Liver (tissue), 9 donors: ENCODE measurements around the gene CACNA1C. TPM values are rescaled to one million over a fixed set of nuclear protein-coding genes. Genes with fewer than 3 reads are reported as not detected.

Experiments
- DNase-seq: peaks from one replicate; pipeline ENCODE4 v3.0.0-alpha.2; 2017; ENCODE audit warnings: low spot score
- H3K27ac ChIP-seq, 2 donors: one replicate each; pipeline ENCODE4 v1.7.0; 2013; ENCODE audit warnings: inconsistent platforms in 2 of 2, low read length in 2 of 2, control low read depth in 1 of 2, low read depth in 1 of 2, mild to moderate bottlenecking in 1 of 2
- H3K27me3 ChIP-seq, 4 donors: one replicate each; pipeline versions ENCODE4 v1.6.1 to v1.7.0; 2013; ENCODE audit warnings: low read length in 3 of 4, inconsistent platforms in 1 of 4, mild to moderate bottlenecking in 1 of 4, moderate library complexity in 1 of 4; ENCODE audit not compliant: control insufficient read depth in 4 of 4, insufficient read depth in 4 of 4
- H3K36me3 ChIP-seq, 4 donors: one replicate each; pipeline versions ENCODE4 v1.6.1 to v1.7.0; 2013; ENCODE audit warnings: low read length in 3 of 4, mild to moderate bottlenecking in 3 of 4, low read depth in 1 of 4, moderate library complexity in 1 of 4; ENCODE audit not compliant: control insufficient read depth in 4 of 4, insufficient read depth in 3 of 4
- H3K4me1 ChIP-seq, 4 donors: one replicate each; pipeline versions ENCODE4 v1.6.1 to v1.7.0; 2013; ENCODE audit warnings: low read length in 3 of 4, mild to moderate bottlenecking in 3 of 4, moderate library complexity in 1 of 4; ENCODE audit not compliant: control insufficient read depth in 4 of 4, insufficient read depth in 4 of 4
- H3K4me3 ChIP-seq, 3 donors: one replicate each; pipeline versions ENCODE4 v1.6.1 to v1.7.0; 2013; ENCODE audit warnings: low read length in 3 of 3, control low read depth in 1 of 3, low read depth in 1 of 3, mild to moderate bottlenecking in 1 of 3
- H3K9ac ChIP-seq, 2 donors: one replicate each; pipeline ENCODE4 v1.7.0; 2013; ENCODE audit warnings: low read length in 2 of 2, mild to moderate bottlenecking in 2 of 2, moderate library complexity in 2 of 2, control low read depth in 1 of 2, low read depth in 1 of 2
- H3K9me3 ChIP-seq, 4 donors: one replicate each; pipeline versions ENCODE4 v1.6.1 to v1.7.0; 2013; ENCODE audit warnings: low read length in 3 of 4; ENCODE audit not compliant: control insufficient read depth in 4 of 4
- ATF3 ChIP-seq: IDR thresholded peaks from 2 replicates; pipeline ENCODE4 v1.6.1; 2016; ENCODE audit warnings: antibody characterized with exemption
- CTCF ChIP-seq: fragments of 150-350 bp; IDR thresholded peaks from 2 replicates; pipeline ENCODE4 v1.5.1; 2017; ENCODE audit warnings: improper control_type of control experiment, low read depth, low read length; ENCODE audit not compliant: missing input control
- FOXA1 ChIP-seq: IDR thresholded peaks from 2 replicates; pipeline ENCODE4 v1.6.1; 2016; ENCODE audit warnings: antibody characterized with exemption
- FOXA2 ChIP-seq: IDR thresholded peaks from 2 replicates; pipeline ENCODE4 v1.6.1; 2016; ENCODE audit warnings: antibody characterized with exemption
- GABPA ChIP-seq, 2 donors: IDR thresholded peaks in 1 of 2; conservative IDR thresholded peaks in 1 of 2; 2 replicates each; pipeline ENCODE4 v1.6.1; 2016; ENCODE audit warnings: antibody characterized with exemption in 2 of 2, mild to moderate bottlenecking in 1 of 2, moderate library complexity in 1 of 2
- HNF4A ChIP-seq, 2 donors: conservative IDR thresholded peaks; 2 replicates each; pipeline ENCODE4 v1.6.1; 2016; ENCODE audit warnings: antibody characterized with exemption in 2 of 2, mild to moderate bottlenecking in 2 of 2
- HNF4G ChIP-seq: IDR thresholded peaks from 2 replicates; pipeline ENCODE4 v1.6.1; 2016; ENCODE audit warnings: antibody characterized with exemption
- JUND ChIP-seq, 2 donors: IDR thresholded peaks; 2 replicates each; pipeline ENCODE4 v1.6.1; 2016; ENCODE audit warnings: antibody characterized with exemption in 2 of 2
- MAX ChIP-seq: IDR thresholded peaks from 2 replicates; pipeline ENCODE4 v1.6.1; 2016; ENCODE audit warnings: antibody characterized with exemption
- NR2F2 ChIP-seq: IDR thresholded peaks from 2 replicates; pipeline ENCODE4 v1.6.1; 2016; ENCODE audit warnings: antibody characterized with exemption
- RAD21 ChIP-seq, 2 donors: IDR thresholded peaks; 2 replicates each; pipeline ENCODE4 v1.6.1; 2016; ENCODE audit warnings: antibody characterized with exemption in 2 of 2, mild to moderate bottlenecking in 2 of 2
- RXRA ChIP-seq, 2 donors: IDR thresholded peaks; 2 replicates each; pipeline ENCODE4 v1.6.1; 2017 to 2018; ENCODE audit warnings: antibody characterized with exemption in 2 of 2, mild to moderate bottlenecking in 1 of 2
- SP1 ChIP-seq: IDR thresholded peaks from 2 replicates; pipeline ENCODE4 v1.6.1; 2018; ENCODE audit warnings: antibody characterized with exemption, mild to moderate bottlenecking
- TAF1 ChIP-seq: conservative IDR thresholded peaks from 2 replicates; pipeline ENCODE4 v1.6.1; 2016; ENCODE audit warnings: antibody characterized with exemption, mild to moderate bottlenecking
- YY1 ChIP-seq: IDR thresholded peaks from 2 replicates; pipeline ENCODE4 v1.6.1; 2016; ENCODE audit warnings: antibody characterized with exemption, mild to moderate bottlenecking
- ZBTB33 ChIP-seq: IDR thresholded peaks from 2 replicates; pipeline ENCODE4 v1.6.1; 2016; ENCODE audit warnings: antibody characterized with exemption
- whole genome bisulfite sequencing: extraction: QIAGEN DNeasy Blood & Tissue Kit; methylation state at CpG from one replicate; pipeline ENCODE4 v1.1.7; 2013; 5-methylcytosine and 5-hydroxymethylcytosine counted together
- polyA plus RNA-seq, 2 donors: library from polyadenylated mRNA; stranded (reverse) in 1 of 2; unstranded in 1 of 2; fragments of 200-250 nt in 1 of 2; fragments of >200 nt in 1 of 2; fragmentation: Nextera tagmentation in 1 of 2; extraction: Ambion mirVana in 1 of 2; gene quantifications; one replicate each; pipeline versions ENCODE4 v1.2.1 to v1.2.3, GENCODE V29; 2013 to 2015
- total RNA-seq, 2 donors: library from RNA; depleted of rRNA; stranded (reverse); fragments of >200 nt; gene quantifications; one replicate each; pipeline ENCODE4 v1.2.3, GENCODE V29; 2014
- donor health status: healthy.
- donor health status: healthy.
- donor health status: healthy.
- donor health status: healthy.
- donor health status: healthy.

Gene CACNA1C
- total and polyA plus RNA-seq, 4 donors, result 0.23 to 1.9 (median 0.41) TPM

- Histone ChIP-seq H3K4me1 (no peaks in the 10 kb centered on the region), H3K9me3 (no peaks in the 10 kb centered on the region), H3K27me3 (no peaks in the 10 kb centered on the region), H3K4me3 (no peak overlapping the region), H3K36me3 (no peaks in the 10 kb centered on the region), H3K27ac (no peak overlapping the region), H3K9ac (no peak overlapping the region)
- 86% methylated on average over 8 of the region's 8 CpGs for WGBS
- TF ChIP-seq HNF4G, result no peak
- TF ChIP-seq CTCF, result no peak
- TF ChIP-seq ZBTB33, result no peak
- no peak for DNase-seq
Measured at GRCh38 chr12:2240984-2241383, 188.2 kb downstream of the CACNA1C start.

DNA sequence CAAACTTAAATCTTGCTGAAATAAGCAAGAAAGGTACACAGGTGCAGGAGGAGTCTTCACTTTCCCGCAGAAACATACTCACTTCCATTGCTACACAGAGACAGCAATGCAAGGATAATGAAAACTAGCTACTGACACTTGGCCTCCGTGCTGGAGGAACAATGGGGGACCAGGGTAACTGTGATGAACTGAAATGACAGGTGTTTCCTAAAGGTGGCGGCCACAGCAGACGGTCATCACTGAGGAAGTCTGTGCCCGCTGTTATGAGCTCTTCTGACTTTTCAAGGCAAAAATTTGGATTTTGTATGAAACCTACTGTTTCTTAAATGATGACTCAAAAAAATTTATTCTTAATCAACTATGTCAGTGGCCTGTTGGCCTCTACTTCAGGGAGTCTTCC, 189.4 kb downstream of the CACNA1C start:
- Histone ChIP-seq H3K4me3 (no peak overlapping the region), H3K36me3 (no peaks in the 10 kb centered on the region), H3K9me3 (no peaks in the 10 kb centered on the region), H3K27me3 (peaks cover 0 to 2% (median 0%) of the 10 kb centered on the region in 4 donors), H3K27ac (no peak overlapping the region), H3K9ac (no peak overlapping the region), H3K4me1 (no peaks in the 10 kb centered on the region)
- no peak for TF ChIP-seq MAX
- no peak for TF ChIP-seq RAD21 (IDR thresholded peaks at IDR 0.05)
- TF ChIP-seq HNF4G, result no peak
- no peak for TF ChIP-seq JUND (IDR thresholded peaks at IDR 0.05)
- TF ChIP-seq FOXA1, result no peak
- 85% methylated on average over 5 of the region's 5 CpGs for WGBS
- DNase-seq, result no peak

DNA sequence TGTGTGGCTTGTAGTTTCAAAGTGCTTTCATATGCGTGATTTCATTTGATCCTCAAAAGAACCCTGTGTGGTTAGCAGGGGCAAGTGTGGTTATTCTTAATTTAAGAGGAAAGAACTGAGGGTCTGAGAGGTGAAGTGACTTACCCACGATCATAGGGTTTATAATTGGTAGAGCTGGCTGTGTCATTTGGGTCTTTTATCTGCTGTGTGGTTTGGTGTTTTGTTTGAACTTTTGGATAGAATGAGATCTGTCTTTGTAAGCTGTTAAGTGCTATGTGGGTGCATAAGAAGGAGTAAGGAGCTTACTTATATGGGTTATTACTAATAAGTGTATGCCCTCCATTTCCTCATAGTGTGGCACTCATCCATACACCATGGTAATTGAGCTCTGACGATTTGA, 190.0 kb downstream of the CACNA1C start:
- Histone ChIP-seq H3K9me3 (no peaks in the 10 kb centered on the region), H3K4me1 (no peaks in the 10 kb centered on the region), H3K4me3 (no peak overlapping the region), H3K27me3 (peaks cover 0 to 2% (median 0%) of the 10 kb centered on the region in 4 donors), H3K27ac (no peak overlapping the region), H3K36me3 (no peaks in the 10 kb centered on the region), H3K9ac (no peak overlapping the region)
- DNase-seq, result no peak
- WGBS, result 86% methylated on average over 3 of the region's 3 CpGs
- no peak for TF ChIP-seq FOXA2
- no peak for TF ChIP-seq TAF1
- no peak for TF ChIP-seq RAD21 (IDR thresholded peaks at IDR 0.05)
- no peak for TF ChIP-seq HNF4A (conservative IDR thresholded peaks at IDR 0.05)
- TF ChIP-seq ATF3, result no peak
- no peak for TF ChIP-seq GABPA (IDR thresholded peaks at IDR 0.05 in 1 of 2, conservative IDR thresholded peaks at IDR 0.05 in 1 of 2)
- TF ChIP-seq FOXA1, result no peak
- TF ChIP-seq JUND (IDR thresholded peaks at IDR 0.05), result no peak
- no peak for TF ChIP-seq ZBTB33
- TF ChIP-seq NR2F2, result no peak
- TF ChIP-seq RXRA (IDR thresholded peaks at IDR 0.05), result no peak
- TF ChIP-seq SP1, result no peak
- no peak for TF ChIP-seq YY1
